HG03565 (cell line): Measurements from ENCODE around the gene NTS.
A peak's percentile ranks its signal among the peaks of the same experiment; 100 is the strongest.

Source experiments
- ATAC-seq: cut with Tn5 transposase; IDR thresholded peaks from one replicate; pipeline ENCODE4 v1.9.1; 2021; ENCODE audit warnings: mild to moderate bottlenecking, moderate library complexity; ENCODE audit not compliant: unreplicated experiment

Gene NTS

GRCh38 chr12:85920324-85920947 lies 46.3 kb downstream of the NTS start:
- ATAC-seq: peak; percentile 76

- no peak for ATAC-seq
Measured at GRCh38 chr12:85923767-85924331, 49.8 kb downstream of the NTS start.

DNA sequence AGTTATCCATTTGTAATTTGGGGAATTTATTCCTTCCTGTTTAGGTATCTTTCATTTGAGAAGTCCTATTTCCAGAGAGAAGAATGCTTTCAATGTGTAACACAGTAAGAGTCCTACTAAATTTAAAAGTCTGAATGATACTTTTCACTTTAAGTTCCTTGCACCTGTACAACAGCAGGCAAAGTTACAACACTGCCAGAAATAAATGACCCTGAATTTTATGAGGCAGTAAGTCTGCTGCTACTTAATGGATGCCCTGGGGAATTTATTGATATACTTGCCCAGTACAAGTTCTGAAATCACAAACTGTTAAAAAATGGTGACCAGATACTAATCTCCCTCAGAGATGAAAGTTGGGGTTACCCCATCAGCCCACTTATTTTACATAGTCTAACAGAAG lies 53.1 kb downstream of the NTS start:
- no peak for ATAC-seq
